IPS DF 19.7 (cell line): Measurements from ENCODE around the gene USP3.
A peak's percentile ranks its signal among the peaks of the same experiment; 100 is the strongest.

ENCODE experiments used
- DNase-seq: peaks from one replicate; pipeline ENCODE4 v3.0.0-alpha.2; 2013; ENCODE audit warnings: low read depth, low spot score

The USP3 gene

DNA sequence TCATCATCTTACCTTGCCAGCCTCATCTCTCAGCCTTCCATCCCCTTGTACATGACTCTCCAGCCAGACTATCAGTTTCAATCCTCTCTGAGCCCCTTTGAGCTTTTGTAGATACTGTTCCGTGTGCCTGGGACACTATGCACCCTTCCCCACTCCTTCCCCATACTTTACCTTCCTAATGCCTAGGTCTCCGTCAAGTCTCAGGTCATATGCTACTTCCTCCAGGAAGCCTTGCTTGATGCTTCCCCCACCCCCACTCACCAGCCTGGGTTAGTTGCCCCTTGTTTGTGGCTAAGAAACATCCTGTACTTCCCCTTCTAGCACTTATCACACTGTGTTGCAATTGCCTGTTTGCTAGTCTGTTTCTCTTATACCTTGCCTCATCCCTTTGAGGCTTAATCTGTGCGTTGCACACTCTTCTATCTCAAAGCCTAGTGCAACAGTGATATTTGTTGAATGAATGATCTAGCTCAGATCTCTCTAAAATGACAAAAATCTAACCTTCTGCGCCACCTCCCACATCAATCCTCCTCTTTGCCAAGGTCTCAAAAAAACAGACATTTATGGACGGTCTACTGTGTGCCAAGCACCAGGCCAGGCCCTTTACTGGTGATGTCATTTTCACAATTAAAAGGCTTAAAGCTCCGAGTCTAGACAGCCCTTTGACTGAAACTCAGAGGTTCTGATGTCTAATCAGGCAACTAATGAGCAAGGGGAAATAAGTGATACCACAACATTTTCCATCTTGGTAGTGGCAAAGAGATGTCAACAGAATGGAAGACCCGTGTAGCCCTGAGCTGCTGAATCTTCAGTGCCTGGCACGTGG, 6.5 kb upstream of the USP3 start:
- no peak for DNase-seq

GRCh38 chr15:63499175-63499549, 5.2 kb upstream of the USP3 start:
- DNase-seq, result no peak

DNA sequence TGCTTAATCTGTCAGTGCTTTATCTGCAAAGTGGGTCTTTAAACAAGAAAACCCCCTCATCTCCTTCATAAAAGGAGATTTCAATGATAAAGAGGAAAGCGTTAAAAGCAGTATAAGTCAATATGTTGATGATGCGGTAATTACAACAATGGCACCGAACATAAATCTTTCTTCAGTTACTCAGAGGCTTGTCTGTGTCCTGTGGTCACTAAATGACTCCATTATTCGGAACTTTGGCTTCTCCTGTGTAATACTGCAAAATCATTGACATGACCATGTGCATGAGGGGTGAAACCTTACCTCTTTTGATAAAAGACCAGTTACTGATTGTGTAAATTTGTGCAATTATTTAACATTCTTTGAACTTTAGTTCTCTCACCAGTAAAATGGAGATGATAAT, 4.8 kb upstream of the USP3 start:
- DNase-seq, result no peak

- no peak for DNase-seq
Observed at GRCh38 chr15:63500265-63501250, 3.8 kb upstream of the USP3 start.

- no peak for DNase-seq
Observed at GRCh38 chr15:63501256-63502089, 2.9 kb upstream of the USP3 start.

- no peak for DNase-seq
Observed at GRCh38 chr15:63502137-63502766, 2.1 kb upstream of the USP3 start.

- peak; percentile 38 for DNase-seq
Observed at GRCh38 chr15:63502843-63503738, 1.3 kb upstream of the USP3 start.

DNA sequence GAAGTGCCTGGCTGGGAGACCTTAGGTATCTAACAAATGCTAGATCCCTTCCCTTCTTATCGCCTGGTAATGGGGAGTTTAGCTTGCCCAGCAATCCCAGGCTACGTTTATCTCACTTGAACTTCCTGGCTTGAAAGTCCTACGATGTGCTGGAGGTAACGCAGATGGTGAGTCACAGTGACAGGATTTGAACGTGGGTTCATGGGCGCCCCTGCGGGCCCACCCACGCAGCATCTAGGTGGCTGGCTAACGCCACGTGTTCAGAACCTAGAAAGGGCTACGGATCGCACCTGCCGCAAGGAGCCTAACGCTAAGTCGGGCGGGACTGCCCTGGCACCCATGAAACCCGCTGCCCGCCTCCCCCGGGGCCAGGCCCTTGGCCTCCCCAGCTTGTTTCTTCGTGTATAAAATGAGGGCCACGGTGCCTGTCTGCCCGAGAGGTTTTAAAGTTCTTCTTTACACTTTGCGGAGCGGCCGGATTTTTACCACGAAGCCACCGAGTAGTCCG, 600 bp upstream of the USP3 start:
- peak; percentile 59 for DNase-seq

DNA sequence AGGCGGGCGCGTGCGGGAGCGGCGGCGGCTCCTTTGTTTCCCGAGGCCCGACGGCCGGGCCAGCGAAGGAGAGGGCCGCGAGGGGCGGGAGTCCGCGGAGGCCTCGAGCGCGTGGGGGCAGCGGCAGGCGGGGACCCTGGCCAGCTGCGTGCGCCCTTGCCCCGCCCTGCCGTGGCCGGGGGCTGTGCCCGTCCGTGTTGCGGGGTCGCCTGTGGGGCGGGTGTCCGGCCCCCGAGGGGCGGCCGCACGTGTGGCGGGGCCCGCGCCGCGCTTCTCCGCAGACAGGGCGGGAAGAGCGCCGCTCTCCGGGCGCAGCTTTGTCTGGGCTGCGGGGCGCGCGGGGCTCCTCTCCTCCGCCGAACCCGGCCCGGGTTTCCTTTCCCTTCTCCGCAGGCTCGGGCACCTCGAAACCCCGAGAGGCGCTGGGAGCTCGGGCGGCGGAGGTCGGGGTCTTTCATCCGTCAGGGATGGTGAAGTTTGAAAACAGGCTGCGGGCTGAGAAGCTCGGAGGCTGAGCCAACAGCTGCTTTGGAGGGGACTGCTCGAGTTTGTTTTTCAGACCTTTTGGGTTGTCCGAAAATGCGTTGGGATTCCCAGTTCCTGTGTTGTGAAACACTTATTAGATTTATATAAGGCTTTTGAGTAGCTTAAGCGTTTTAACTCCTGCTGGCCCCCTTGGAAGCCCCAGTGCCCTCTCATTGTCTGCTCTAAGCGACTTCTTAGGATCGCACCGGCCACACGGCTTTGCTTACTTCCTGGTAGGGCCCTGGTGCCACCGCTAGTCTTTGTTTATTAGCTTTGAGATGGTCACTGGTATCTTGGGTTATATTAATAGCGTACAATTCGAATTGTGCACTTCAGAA, 817 bp downstream of the USP3 start:
- no peak for DNase-seq

GRCh38 chr15:63505842-63506222, 1.4 kb downstream of the USP3 start:
- DNase-seq, result no peak

- DNase-seq, result no peak
Observed at GRCh38 chr15:63506537-63507035, 2.2 kb downstream of the USP3 start.

GRCh38 chr15:63507878-63508818, 3.8 kb downstream of the USP3 start:
- no peak for DNase-seq

- no peak for DNase-seq
Observed at GRCh38 chr15:63509056-63509954, 4.9 kb downstream of the USP3 start.

- no peak for DNase-seq
Observed at GRCh38 chr15:63509955-63510940, 5.9 kb downstream of the USP3 start.

GRCh38 chr15:63512148-63512547, 7.8 kb downstream of the USP3 start:
- no peak for DNase-seq
